Kidney epithelial cell (primary cell): ENCODE results near the gene RAVER1. TPM values are rescaled to one million over a fixed set of nuclear protein-coding genes. Genes with fewer than 3 reads are reported as not detected.

Experiments used
- DNase-seq: peaks from one replicate; pipeline ENCODE4 v3.0.0-alpha.2; 2010; ENCODE audit warnings: low read depth
- H3K27me3 ChIP-seq: 2 replicates; pipeline ENCODE4 v1.6.0; 2011; ENCODE audit warnings: low read length; ENCODE audit not compliant: control insufficient read depth, insufficient read depth
- H3K36me3 ChIP-seq: 2 replicates; pipeline ENCODE4 v1.5.1; 2011; ENCODE audit warnings: low read length; ENCODE audit not compliant: control insufficient read depth, insufficient read depth
- H3K4me3 ChIP-seq: 2 replicates; pipeline ENCODE4 v1.5.1; 2011; ENCODE audit warnings: low read depth, mild to moderate bottlenecking, control low read depth, low read length
- total RNA-seq: library from RNA; depleted of rRNA; stranded (reverse); fragments of >200 nt; gene quantifications from 2 replicates; pipeline ENCODE4 v1.2.3, GENCODE V29; 2015
- TF ChIP-seq, protein P1 (sequence below): IDR thresholded peaks from 2 replicates; pipeline ENCODE4 v1.5.1; 2011; ENCODE audit warnings: mild to moderate bottlenecking, moderate library complexity, low read length, control low read depth, inconsistent platforms; ENCODE audit not compliant: insufficient read depth, poor library complexity, severe bottlenecking

RAVER1 gene
- total RNA-seq, 1 donor from 2014 or later = 32.9 TPM

DNA sequence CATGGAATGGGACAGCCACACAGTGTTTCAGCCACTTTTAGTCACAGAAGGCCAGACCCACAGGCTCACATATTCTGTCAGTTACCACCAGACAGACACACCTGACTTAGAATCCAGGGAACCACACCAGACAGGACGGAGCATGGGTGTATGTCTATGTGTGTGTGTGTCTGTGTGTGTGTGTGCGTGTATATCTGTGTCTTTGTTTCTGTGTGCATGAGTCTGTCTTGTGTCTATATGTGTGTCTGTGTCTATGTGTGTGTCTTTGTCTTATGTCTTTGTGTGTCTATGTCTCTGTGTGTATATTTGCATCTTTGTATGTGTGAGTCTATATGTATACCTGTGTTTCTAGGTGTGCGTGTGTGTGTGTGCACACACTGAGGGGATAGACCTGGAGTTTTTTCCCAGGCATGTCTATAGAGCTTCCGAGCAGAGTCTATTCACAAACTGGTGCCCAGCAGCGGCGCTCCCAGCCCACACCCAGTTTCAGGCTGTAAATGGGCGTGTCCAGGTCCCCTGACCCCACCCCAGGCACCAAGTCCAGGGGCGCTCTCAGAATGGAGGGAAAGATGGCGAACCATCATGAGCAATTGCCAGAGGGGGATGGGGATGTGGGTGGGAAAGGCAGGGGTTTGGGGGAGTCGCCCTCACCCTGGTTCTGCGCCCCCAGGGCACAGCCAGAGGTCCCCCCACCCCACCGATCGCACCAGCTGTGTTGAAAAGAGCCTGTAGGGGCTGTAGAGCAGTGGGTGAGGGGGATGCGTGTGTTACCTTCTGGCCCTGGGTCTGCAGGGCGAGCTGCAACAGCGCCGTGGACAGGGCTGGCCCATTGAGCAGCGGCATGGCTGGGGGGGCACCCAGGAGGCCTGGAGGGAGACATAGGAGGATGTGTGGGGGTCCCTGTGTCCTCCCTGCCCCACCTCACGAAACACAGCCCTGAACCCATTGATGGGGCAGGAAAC lies 11.2 kb downstream of the RAVER1 start:
- TF ChIP-seq, protein P1, sequence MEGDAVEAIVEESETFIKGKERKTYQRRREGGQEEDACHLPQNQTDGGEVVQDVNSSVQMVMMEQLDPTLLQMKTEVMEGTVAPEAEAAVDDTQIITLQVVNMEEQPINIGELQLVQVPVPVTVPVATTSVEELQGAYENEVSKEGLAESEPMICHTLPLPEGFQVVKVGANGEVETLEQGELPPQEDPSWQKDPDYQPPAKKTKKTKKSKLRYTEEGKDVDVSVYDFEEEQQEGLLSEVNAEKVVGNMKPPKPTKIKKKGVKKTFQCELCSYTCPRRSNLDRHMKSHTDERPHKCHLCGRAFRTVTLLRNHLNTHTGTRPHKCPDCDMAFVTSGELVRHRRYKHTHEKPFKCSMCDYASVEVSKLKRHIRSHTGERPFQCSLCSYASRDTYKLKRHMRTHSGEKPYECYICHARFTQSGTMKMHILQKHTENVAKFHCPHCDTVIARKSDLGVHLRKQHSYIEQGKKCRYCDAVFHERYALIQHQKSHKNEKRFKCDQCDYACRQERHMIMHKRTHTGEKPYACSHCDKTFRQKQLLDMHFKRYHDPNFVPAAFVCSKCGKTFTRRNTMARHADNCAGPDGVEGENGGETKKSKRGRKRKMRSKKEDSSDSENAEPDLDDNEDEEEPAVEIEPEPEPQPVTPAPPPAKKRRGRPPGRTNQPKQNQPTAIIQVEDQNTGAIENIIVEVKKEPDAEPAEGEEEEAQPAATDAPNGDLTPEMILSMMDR = no peak
- peaks cover 5% of the 10 kb centered on the region for H3K36me3 ChIP-seq
- H3K4me3 ChIP-seq = no peak overlapping the region
- no peak for DNase-seq
- no peaks in the 10 kb centered on the region for H3K27me3 ChIP-seq

DNA sequence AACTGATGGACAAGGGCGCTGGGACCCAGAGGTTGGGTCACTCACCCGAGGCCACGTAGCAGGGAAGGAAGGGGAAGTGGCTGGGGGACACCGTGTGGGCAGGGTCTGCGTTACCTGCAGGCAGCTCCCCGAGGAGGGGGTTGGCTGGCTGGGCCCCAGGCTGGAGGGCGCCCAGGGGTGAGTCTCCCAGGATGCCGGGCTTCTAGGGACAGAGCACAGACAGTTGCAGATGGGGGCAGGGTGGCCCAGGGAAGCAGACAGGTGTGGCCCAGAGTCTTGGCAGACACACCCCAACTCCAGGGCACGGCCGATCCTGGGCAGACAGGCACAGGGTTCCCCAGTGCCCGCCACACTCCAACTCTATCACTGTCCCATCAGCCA lies 11.9 kb downstream of the RAVER1 start:
- H3K4me3 ChIP-seq = no peak overlapping the region
- H3K27me3 ChIP-seq = no peaks in the 10 kb centered on the region
- TF ChIP-seq, protein P1 = no peak
- peaks cover 5% of the 10 kb centered on the region for H3K36me3 ChIP-seq
- DNase-seq = no peak

DNA sequence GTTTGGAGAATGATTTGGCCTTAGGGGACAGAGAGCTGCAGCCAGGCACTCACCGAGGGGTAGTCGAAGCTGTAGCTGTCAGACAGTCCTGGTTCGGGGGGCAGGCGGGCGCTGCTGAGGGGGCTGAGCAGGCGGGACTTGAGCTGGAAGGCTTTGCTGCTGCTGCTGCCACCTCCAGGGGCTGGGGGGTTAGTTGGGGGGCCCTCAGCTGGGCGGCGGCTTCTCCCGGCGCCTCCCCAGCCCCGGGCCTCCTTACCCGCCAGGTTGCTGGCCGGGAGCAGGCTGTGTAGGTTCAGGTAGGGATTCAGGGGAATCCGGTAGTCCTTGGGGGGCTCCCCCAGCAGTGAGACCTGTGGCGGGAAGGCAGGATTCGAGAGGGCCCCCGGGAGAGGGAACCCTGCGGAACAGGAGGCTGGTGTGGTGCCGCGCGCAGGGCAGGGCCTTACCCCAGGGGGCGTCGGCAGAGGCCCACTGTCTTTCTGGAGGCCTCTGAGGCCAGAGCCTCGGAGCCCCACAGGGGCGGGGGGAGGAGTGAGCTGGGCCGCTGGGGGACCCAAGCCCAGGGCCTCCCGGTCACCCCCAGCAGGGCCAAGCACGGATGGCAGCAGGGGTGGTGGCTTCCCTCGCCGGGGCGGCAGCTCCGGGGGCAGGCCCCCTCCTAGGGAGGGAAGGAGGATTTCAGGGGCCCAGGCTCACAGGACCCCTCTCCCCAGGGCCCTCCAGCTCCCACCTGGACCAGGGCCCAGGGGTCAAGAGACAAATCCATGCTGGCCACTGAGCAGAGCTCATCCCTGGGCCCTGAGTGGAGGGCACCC lies 12.5 kb downstream of the RAVER1 start:
- TF ChIP-seq, protein P1 = no peak
- no peak overlapping the region for H3K4me3 ChIP-seq
- DNase-seq = no peak
- peaks cover 5% of the 10 kb centered on the region for H3K36me3 ChIP-seq
- no peaks in the 10 kb centered on the region for H3K27me3 ChIP-seq

DNA sequence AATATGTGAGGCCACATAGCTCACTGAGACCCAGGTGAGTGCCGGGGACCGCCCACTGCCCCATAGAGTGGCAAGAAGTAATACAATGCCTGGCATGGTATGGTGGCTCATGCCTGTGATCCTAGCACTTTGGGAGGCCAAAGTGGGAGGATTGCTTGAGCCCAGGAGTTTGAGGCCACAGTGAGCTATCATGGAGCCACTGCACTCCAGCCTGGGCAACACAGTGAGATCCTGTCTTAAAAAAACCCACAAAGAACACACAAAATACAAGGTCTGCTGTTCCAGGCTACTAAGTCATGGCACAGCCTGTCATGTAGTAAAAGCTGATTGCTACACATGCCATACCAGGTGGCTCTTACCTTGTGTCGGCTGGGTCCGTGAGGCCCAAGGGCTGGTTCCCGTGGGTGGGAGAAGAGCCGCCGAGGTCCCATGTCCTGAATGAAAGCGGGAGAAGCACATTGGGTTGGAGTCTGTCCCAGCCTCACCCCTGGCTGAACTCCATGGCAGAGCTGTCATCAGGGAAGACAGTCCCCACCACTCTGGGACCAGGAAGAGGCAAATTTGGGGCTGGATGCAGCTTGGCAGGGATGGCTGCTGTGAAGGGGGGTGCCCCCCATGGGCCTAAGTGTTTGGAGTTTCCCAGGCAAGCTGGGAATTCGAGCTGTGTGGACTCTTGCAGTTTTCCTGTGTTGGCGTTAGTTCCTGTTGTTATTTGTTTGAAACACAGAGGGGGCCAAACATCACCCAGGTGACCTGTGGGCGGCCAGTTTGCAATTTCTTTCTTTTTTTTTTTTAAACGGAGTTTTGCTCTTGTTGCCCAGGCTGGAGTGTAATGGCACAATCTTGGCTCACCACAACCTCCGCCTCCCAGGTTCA lies 14.3 kb downstream of the RAVER1 start:
- TF ChIP-seq, protein P1 = no peak
- no peak for DNase-seq
- H3K36me3 ChIP-seq = peaks cover 4% of the 10 kb centered on the region
- H3K4me3 ChIP-seq = no peak overlapping the region
- no peaks in the 10 kb centered on the region for H3K27me3 ChIP-seq

DNA sequence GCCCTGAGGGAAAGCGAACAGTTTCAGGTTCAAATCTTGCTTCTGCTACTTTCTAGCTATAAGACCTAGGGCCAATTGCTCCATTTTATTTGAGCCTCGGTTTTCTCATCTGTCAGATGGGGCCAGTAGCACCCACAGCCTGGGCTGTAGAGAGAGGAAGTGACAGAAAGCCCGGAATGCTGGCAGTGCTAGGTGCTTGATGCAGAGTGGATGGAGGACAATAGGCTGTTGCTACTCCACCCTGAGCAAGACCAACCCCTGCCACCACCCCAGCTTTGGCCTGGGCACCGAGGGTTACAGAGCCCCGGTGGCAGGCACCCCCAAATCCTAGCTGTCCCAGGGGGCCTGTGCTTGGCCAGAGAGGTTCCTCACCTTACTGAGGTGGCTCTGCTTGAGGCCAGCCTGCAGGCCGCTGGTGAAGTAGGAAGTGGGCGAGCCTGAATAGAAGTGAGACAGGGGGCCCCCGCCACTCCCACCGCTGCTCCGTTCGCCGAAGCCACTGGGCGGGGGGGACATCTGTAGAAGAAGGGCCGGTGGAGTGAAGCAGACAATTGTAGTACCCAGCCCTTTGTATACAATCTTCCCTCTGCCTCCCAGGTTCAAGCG lies 15.4 kb downstream of the RAVER1 start:
- H3K4me3 ChIP-seq = no peak overlapping the region
- no peak for DNase-seq
- TF ChIP-seq, protein P1 = no peak
- H3K27me3 ChIP-seq = no peaks in the 10 kb centered on the region
- peaks cover 4% of the 10 kb centered on the region for H3K36me3 ChIP-seq
